Hematopoietic multipotent progenitor cell treated with erythropoietin and hydrocortisone succinate and interleukin-3 and kit ligand, for 17 days (in vitro differentiated cells): ENCODE results near the gene USP11.

ENCODE experiments used
- DNase-seq: peaks from one replicate; pipeline ENCODE4 v3.0.0-alpha.2; 2015; ENCODE audit warnings: low spot score

USP11 gene

DNA sequence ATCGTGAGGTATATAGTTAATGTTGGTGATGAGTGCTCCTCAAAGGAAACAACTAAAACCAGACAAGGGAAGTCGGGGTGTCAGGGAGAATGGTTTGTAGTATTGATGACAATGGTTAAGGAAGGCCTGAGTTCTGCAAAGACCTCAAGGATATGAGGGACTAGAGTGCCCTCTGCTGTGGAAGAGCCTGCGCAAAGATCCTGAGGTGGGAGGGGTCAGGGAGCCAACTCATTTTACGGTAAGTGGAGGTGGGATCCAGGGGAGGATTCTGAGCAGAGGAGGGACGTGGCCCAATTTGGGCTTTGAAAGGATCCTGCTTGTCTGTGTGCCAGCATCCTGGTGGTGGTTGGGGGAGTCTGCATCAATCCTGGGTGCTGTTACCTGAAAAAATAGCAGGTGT lies 27.8 kb upstream of the USP11 start:
- no peak for DNase-seq

GRCh38 chrX:47206316-47206715 lies 26.5 kb upstream of the USP11 start:
- DNase-seq = no peak

DNA sequence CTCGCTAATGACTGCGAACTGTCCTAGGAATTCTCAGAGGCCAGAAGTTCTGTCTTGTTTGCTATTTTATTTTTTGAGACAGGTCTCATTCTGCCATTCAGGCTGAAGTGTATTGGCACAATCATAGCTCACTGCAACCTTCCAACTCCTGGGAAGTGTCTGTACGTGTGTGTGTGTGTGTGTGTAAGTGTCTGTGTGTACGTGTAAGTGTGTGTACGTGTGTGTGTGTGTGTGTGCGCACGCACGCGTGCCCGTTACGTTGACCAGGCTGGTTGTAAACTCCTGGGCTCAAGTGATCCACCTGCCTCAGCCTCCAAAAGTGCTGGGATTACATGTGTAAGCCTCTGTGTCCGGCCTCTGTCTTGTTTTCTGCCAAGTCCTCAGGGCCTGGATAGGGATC lies 24.7 kb upstream of the USP11 start:
- no peak for DNase-seq

DNA sequence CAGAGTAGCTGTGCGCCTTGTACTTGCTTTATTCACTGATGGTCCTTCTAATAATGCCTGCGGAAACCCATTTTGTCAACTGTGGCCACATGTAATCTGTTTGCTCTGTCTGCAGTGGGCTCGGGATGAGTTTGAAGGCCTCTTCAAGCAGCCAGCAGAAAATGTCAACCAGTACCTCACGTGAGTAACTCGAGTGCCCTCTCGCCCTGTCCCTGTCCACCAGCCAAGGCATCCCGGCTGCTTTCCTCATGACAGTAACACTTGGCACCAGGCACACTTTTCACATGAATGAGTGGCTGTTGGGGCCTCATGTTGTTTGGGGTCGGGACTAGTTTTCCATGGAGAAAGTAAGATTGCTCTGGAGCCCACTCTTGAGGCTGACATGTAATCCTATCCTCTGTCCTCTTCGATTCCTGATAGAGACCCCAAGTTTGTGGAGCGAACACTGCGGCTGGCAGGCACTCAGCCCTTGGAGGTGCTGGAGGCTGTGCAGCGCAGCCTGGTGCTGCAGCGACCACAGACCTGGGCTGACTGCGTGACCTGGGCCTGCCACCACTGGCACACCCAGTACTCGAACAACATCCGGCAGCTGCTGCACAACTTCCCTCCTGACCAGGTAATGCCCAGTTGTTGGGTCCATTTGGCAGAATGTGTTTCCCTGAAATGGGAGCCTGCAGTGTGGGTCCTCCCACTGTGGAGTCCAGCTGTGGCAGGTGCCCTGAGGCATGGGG lies 23.1 kb upstream of the USP11 start:
- no peak for DNase-seq

- DNase-seq = no peak
Observed at GRCh38 chrX:47210661-47211425, 22.0 kb upstream of the USP11 start.

GRCh38 chrX:47212381-47213293 lies 20.2 kb upstream of the USP11 start:
- DNase-seq = no peak

DNA sequence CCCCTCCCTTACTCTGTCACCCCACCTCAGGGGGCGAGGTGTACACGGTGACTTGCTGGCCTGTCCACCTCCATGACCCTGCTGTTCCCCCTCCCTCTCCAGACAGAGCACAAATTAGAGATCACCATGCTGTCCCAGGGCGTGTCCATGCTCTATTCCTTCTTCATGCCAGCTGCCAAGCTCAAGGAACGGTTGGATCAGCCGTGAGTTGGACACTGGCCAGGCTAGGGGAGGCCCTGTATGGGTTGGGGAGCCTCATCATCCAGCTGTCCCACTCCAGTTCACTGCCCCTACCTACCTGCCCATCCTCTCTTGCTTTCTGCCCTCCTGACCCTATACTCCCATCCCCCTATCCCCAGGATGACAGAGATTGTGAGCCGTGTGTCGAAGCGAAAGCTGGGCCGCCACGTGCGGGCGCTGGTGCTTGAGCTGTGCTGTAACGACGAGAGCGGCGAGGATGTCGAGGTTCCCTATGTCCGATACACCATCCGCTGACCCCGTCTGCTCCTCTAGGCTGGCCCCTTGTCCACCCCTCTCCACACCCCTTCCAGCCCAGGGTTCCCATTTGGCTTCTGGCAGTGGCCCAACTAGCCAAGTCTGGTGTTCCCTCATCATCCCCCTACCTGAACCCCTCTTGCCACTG lies 18.3 kb upstream of the USP11 start:
- DNase-seq = no peak

- DNase-seq = no peak
Observed at GRCh38 chrX:47215291-47215900, 17.4 kb upstream of the USP11 start.

DNA sequence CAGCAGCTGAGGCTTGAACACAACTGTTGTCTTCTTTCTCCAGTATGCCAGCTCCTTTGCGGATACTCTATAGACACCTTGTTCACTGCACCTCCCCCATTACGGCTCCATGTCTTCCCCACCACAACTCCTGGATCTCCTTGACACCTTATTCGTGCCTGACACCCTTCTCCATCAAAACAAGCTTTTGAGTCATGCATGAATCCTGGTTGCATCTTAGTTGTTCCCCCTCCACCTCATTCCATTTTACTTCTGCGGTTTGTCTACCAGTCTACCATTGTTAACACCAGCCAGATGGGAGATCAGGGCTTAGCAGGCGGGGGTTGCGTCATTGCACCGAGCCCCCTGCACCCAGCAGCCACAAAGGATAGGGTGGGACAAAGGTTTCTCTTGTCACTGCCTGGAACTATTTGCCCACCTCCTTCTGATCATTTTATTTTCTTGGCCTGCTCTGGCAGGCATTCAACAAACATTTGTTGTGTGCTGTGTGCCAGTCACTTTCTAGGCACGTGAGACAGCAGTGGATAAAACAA lies 16.4 kb upstream of the USP11 start:
- DNase-seq = no peak

DNA sequence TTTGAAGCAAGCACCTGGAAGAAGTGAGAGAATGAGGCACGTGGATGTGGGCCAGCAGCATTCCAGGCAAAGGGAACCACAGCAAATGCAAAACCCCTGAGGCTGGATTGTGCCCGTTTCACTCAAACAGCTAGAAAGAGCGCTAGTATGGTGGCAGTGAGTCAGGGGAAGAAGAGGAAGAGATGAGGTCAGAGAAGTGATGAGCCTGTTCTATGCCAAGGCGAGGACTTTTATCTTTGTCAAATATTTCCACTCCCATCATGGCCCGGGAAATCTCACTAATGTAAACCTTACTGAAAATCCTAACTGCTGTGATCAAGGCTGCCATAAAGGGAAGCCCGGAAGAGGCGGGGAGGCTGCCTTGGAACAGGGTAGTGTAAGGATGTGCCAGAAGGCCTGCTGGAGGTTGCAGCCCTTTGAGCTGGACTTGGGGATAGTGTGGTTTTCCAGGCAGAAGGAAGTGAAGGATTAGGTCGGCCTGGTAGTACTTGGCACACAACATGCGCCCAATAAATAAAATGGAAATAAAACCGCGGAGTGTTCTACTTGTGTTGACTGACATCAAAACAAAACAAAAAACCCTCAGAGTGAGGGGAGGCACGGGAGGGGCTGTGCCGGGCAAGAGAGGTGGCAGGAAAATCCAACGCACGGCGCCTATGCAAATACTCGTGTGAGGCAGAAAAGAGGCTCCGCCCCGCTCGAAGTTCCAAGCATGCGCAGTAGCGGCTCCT lies 15.5 kb upstream of the USP11 start:
- DNase-seq = no peak

- peak; percentile 91 for DNase-seq
Observed at GRCh38 chrX:47217852-47218279, 14.9 kb upstream of the USP11 start.

DNA sequence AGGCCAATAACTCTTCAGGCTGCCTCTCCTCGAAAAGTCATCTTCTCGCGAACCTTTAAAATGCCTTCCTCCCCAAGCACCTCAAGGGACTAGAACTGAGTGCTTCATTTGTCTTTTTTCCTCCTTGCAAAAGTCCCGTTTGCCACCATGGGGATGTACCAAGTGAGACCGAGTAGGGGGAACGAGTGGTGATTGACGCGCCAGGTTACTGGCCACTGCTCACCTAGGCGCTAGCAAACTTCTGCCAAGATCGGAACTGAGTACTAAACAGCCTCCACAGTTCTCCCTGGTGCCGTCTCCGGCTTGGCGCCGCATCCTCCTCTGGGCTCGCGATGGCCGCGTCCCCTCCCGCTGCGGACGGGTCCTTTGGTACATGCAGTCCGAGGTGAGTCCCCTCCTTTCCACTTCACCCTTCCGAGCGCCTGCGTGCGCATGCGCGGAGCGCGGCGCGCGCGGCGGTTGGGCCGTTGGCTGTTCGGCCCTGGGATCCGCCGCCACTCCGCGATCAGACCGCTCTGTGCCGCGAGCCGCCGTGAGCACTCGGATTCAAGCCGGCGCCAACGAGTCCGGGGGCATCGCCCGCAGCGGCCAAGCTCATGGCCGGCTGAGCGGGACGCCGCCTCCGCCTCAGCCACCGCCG lies 14.4 kb upstream of the USP11 start, which contains the start of gene CDK16:
CDK16 (plus strand) TSS at position 402 of the 640 bp plus-strand sequence. CDS start 4,877 bp downstream, outside the sequence.
- peak; percentile 87 for DNase-seq

DNA sequence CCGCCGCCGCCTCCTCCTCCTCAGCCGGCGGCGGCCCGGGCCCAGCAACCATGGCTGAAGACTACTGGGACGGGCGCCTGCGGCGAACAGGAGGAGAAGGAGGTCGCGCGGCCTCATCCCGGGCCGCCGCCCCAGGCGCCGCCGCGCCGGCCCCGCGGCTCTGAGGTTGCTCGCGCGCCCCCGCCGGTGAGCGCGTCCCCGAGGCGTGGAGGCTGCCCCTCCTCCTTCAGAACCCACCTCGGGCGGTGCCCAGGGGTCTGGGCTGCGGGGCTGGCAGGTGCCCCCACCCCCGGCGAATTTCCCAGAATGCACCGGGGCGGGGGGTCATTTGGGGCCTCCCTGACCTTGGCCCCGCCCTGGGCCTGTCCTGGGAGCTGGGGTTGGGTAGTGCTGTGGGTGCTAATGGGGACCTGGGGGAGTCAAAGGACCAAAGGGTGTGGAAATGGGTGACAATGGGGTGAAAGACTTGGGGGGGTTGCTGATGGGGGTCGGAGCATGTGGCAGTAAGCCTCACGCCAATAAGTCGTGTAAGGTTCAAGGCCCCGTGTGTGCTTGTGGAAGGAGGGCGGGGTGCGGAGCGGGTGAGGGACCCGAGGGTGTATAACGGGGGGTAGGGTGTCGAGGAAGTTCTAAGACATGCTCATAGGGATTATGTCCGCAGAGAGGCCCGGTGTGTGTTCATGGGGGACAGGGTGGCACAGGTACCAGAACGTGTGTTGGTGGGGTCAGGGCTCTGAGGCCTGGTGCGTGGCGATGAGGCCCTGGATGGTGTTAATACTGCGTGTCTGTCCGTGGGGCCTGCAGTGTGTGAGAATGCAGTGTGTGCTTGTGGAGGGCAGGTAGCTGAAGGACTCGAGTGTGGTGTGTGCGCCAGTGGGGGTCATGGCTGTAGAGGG lies 13.6 kb upstream of the USP11 start:
- DNase-seq = peak; percentile 64

GRCh38 chrX:47221756-47222155 lies 11.1 kb upstream of the USP11 start:
- DNase-seq = no peak

DNA sequence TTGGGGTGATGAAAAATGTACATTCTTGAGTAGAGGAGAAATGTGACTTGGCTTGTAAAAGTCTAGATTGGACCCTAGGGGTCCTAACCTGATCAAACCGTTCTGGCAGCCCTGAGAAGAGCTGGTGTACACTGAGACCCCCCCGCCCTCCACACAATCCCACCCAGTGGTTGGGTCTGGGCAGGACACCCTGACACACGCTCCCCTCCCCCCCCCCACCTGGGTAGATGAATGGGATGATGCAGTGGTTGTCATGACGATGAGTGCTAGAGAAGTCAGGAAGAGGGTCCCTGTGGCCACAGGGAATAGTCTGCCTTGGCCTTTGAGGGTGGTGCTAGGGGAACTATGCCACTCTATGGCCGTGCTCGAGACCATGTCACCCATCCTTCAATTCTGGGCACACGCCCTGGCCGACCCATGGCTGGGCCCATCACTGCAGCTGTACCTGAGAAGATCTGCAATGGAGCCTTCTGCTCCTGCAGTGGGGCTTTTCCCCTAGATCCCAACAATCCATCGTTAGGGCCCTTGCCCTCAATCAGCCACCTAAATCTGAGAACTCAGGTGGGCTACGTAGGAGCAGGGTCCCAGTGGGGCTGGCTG lies 10.0 kb upstream of the USP11 start:
- DNase-seq = no peak

DNA sequence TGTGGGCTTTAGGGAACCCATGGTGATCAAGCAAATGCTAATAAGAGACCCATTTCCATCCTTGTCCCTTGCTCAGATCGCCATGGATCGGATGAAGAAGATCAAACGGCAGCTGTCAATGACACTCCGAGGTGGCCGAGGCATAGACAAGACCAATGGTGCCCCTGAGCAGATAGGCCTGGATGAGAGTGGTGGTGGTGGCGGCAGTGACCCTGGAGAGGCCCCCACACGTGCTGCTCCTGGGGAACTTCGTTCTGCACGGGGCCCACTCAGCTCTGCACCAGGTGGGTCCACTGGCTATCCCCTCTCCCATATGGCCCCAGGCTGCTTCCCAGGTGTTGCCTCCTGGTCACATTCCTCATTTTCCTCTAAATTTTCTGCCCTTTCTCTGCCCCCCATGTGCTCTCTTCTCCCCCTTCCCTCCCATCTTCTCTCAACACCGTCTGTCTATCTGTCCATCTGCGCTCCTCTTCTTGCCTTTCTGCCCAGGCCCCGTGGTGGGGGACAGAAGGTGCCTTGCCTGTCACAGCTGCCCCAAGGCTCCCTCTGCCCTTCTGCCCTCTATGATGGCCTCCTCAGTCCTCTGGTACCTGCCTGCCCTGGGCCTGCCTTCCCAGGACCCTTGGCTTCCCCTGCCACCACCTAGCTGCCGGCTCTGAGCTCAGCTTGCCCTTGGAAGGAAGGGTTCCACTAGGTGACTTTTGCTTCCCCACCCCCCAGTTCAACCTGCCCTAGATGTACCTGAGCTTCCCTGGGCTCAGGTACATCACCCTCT lies 9.1 kb upstream of the USP11 start:
- no peak for DNase-seq

GRCh38 chrX:47224266-47224895 lies 8.4 kb upstream of the USP11 start:
- DNase-seq = no peak
